COLO829 (cell line): ENCODE measurements around the gene DISP3.

Source experiments
- DNase-seq: peaks from one replicate; pipeline ENCODE4 v3.0.0; 2012; ENCODE audit warnings: low spot score

Gene DISP3

DNA sequence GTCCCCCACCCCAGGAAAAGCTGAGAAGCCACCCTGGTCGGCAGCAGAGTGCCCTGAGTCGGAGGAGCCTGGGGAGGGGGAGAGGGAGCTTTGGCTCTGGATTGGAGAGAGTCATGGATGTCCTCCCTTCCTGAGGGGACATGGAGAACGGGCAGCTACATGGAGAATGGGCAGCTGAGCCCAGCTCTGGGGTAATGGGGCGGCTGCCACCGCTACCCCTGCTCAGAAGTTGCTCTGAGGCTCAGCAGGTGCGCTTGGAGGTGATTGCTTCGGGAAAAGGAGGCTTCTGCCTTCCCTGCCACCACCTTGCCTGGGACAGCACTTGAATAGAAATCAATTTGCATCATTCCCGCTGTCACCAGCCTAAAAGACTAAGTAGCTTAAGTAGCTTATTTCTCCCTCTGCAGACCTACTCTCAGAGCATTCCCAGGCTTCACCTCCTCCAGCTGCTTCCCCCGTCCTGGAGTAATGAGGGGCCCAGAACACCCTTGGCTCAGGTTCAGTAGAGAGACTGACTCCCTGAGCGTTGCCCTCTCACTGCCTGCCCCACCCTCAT is 8.3 kb downstream of the DISP3 start:
- no peak for DNase-seq

DNA sequence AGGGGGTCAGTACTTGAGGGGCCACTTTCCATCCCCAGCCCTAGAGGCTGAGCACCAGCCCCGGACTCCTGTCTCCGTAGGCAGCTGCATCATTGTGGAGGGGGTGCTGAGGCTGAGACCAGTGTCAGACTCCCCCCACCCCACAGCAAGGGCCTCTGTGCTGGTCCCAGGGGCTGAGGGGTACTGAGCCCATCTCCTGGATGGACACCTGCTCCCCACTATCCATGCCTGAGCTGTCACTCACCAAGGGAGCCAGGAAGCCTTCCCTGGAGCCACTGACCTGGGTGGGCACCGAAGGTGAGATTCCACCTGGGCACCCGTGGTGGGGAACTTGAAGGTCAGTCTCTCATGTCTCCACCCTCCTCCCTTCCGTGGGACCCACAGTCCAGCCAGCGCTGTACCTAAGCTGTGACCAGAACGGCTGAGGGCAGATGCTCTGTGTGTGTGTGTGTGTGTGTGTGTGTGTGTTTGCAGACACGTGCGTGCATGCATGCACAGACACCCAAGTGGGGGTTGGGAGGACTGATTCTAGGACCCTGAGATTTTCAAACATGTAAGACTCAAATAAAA is 9.3 kb downstream of the DISP3 start:
- no peak for DNase-seq

GRCh38 chr1:11488966-11489625 is 10.1 kb downstream of the DISP3 start:
- no peak for DNase-seq

DNA sequence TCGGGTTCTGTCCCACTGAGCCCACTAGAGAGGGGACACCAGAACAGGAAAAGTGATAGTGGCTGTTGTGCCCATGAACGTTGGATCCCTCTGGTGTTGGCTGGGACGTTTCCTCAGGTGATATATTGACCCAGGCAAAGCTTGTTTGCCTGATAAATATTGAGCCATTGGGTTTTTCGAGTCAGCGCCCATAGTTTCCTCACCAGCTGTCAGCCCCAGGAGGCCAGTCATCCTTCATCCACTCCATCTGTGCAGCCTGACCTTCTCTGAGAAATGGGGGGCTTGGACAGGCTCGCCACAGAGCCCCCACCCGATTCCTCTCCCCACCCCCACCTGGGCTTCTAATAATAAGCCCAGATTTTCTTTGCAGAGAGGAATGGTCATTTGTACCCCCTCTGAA is 13.3 kb downstream of the DISP3 start:
- no peak for DNase-seq

GRCh38 chr1:11493972-11494655 is 15.2 kb downstream of the DISP3 start:
- DNase-seq = no peak

GRCh38 chr1:11494771-11495170 is 15.8 kb downstream of the DISP3 start:
- no peak for DNase-seq

- DNase-seq = no peak
Measured at GRCh38 chr1:11495579-11495978, 16.6 kb downstream of the DISP3 start.

DNA sequence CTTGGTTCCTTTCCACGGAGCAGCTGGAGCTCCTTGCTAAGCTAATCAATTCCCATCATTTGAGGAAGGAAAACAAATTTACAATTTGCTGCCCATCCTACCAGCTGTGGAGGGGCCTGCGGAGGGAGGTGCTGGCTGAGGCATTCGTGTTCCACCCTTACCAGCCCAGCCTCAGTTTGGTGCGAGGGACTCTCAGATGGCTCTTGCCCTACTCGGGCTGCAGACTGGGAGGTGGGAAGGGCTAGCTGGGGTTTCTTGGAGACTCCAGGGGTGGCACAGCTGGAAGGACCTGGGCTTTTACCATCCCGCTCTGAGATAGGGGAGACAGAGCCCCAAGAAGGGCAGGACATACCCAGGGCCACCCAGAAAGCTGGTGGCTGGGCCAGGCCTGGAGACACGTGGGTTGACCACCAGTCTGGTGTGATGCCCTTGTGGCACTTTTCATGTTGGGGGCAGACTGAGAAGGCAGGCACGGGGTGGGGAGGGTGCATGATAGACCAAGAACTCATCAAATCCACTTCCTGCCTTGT is 17.7 kb downstream of the DISP3 start:
- DNase-seq = no peak

- no peak for DNase-seq
Measured at GRCh38 chr1:11498956-11499594, 20.1 kb downstream of the DISP3 start.

DNA sequence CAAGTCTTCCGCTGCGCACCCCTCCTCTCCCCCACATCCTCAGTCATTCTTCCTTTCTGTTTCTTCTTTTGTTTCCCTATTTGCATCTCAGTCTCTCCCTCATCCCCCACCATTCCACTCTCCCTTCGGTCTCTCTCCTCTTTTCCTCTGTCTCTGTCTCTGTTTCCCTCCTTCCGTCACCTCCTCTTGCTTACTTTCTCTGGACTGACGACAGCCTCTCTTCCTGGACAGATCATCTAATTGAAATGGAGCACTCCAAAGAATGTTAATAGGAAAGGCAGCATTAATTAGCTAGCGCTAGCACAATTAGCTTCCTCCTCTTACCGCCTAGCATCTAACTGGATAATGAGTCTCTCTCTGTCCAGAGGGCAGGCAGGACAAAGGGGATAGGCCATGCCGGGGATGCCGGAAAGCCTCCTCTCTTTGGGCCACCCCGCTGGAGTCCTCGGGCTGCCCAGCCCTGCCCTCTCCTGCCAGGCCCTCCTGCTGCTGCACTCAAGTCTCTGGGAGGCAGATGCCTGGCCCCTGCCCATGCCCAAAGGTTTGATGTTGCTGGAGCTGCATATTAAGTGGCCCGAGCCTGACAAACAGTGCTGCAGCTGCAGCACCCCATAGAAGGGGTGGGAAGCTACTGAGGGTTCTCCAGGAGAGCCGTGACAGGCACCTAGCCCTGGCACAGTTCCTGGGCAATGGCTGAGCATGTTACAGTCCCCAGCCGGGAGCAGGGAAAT is 20.8 kb downstream of the DISP3 start:
- DNase-seq = no peak

GRCh38 chr1:11500881-11501280 is 21.9 kb downstream of the DISP3 start:
- DNase-seq = no peak

- no peak for DNase-seq
Measured at GRCh38 chr1:11501491-11501897, 22.5 kb downstream of the DISP3 start.

GRCh38 chr1:11501906-11502485 is 23.0 kb downstream of the DISP3 start:
- no peak for DNase-seq

DNA sequence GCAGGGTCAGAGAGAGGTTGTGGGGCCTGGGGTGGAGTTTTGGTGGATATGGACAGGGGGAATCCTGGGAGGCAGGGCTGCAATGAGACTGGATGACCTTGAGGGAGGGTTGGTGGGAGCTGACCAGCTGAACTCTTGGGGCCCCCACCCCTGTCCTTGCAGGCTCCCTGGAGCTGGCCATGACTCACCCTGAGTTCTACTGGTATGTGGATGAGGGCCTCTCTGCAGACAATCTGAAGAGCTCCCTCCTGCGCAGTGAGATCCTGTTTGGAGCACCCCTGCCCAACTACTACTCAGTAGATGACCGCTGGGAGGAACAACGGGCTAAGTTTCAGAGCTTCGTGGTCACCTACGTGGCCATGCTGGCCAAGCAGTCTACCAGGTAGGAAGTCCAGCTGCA is 23.6 kb downstream of the DISP3 start:
- no peak for DNase-seq

GRCh38 chr1:11504599-11504998 is 25.6 kb downstream of the DISP3 start:
- no peak for DNase-seq

GRCh38 chr1:11505591-11506538 is 26.9 kb downstream of the DISP3 start:
- no peak for DNase-seq

- DNase-seq = no peak
Measured at GRCh38 chr1:11507309-11507708, 28.4 kb downstream of the DISP3 start.

DNA sequence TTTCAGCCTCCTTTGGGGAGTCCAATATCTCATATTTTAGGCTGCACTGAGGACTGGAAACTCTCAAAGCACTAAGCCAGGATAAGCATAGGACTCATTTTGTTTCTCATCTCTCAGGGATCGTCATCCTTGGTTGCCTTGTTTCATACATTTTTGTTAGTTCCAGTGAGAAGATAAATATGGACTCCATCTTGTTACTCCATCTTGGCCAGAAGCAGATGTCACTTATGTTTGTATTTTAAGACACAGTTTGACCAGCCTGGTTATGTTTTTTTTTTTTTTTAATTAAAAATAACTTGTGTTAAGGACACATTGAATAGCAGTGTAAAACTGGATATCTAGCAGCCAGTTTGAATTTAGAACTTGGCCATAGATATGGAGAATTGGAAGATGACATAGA is 34.7 kb downstream of the DISP3 start:
- no peak for DNase-seq

DNA sequence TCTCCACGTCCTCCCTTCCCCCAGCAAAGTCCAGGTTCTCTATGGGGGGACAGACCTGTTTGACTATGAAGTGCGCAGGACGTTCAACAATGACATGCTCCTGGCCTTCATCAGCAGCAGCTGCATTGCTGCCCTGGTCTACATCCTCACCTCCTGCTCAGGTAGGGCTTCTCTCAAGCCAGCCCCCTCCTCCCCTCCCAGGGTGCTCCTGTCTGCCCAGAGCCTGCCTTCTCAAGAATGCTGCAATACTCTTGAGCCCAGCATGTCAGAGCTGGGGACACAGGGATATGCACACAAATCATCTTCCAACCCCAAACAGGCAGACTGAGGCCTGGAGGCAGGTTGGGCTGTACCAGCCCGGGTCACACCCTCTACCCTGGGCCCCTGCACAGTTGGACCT is 35.4 kb downstream of the DISP3 start:
- no peak for DNase-seq
